H9 (cell line): ENCODE results near the gene SDHC. TPM values are rescaled to one million over a fixed set of nuclear protein-coding genes. Genes with fewer than 3 reads are reported as not detected.

ENCODE experiments used
- DNase-seq: peaks from one replicate; pipeline ENCODE4 v3.0.0-alpha.2; 2017
- H2AFZ ChIP-seq: one replicate; pipeline ENCODE4 v1.6.1; 2013; ENCODE audit warnings: mild to moderate bottlenecking, low read length, control low read depth, moderate library complexity
- H2AK5ac ChIP-seq: 2 replicates; pipeline ENCODE4 v1.6.1; 2013; ENCODE audit warnings: low read length, control low read depth, mixed read lengths; ENCODE audit not compliant: insufficient read length
- H2BK120ac ChIP-seq: one replicate; pipeline ENCODE4 v1.6.1; 2013; ENCODE audit warnings: low read depth, mild to moderate bottlenecking, low read length, control low read depth, inconsistent platforms; ENCODE audit not compliant: poor library complexity, severe bottlenecking
- H2BK12ac ChIP-seq: 2 replicates; pipeline ENCODE4 v1.6.1; 2013; ENCODE audit warnings: low read length, control low read depth, mixed read lengths, low read depth; ENCODE audit not compliant: insufficient read length
- H2BK15ac ChIP-seq: 2 replicates; pipeline ENCODE4 v1.6.1; 2013; ENCODE audit warnings: low read depth, low read length, control low read depth
- H2BK20ac ChIP-seq: one replicate; pipeline ENCODE4 v1.6.1; 2013; ENCODE audit warnings: low read depth, mild to moderate bottlenecking, low read length, control low read depth, inconsistent platforms; ENCODE audit not compliant: poor library complexity, severe bottlenecking
- H2BK5ac ChIP-seq: 2 replicates; pipeline ENCODE4 v1.6.1; 2013; ENCODE audit warnings: low read length, control low read depth, mixed read lengths; ENCODE audit not compliant: insufficient read length
- H3K14ac ChIP-seq: 2 replicates; pipeline ENCODE4 v1.6.1; 2013; ENCODE audit warnings: low read length, control low read depth; ENCODE audit not compliant: insufficient read depth
- H3K18ac ChIP-seq: 2 replicates; pipeline ENCODE4 v1.6.1; 2013; ENCODE audit warnings: low read depth, mild to moderate bottlenecking, mixed read lengths, low read length, control low read depth; ENCODE audit not compliant: insufficient read length
- H3K23ac ChIP-seq: 2 replicates; pipeline ENCODE4 v1.6.1; 2013; ENCODE audit warnings: low read length, control low read depth, mixed read lengths, low read depth; ENCODE audit not compliant: insufficient read length
- H3K23me2 ChIP-seq: 2 replicates; pipeline ENCODE4 v1.6.1; 2013; ENCODE audit warnings: low read depth, mild to moderate bottlenecking, mixed read lengths, low read length, control low read depth; ENCODE audit not compliant: insufficient read length, poor library complexity, severe bottlenecking
- H3K27ac ChIP-seq: 2 replicates; pipeline ENCODE4 v1.5.1; 2013; ENCODE audit warnings: low read length, control low read depth, mixed read lengths, low read depth; ENCODE audit not compliant: insufficient read length
- H3K27me3 ChIP-seq: 2 replicates; pipeline ENCODE4 v1.6.1; 2013; ENCODE audit warnings: low read length, control low read depth, inconsistent platforms; ENCODE audit not compliant: insufficient read depth
- H3K4ac ChIP-seq: 2 replicates; pipeline ENCODE4 v1.6.1; 2013; ENCODE audit warnings: low read depth, mild to moderate bottlenecking, control low read depth, inconsistent platforms, low read length, moderate library complexity
- H3K4me1 ChIP-seq: 2 replicates; pipeline ENCODE4 v1.6.1; 2013; ENCODE audit warnings: low read length, control low read depth, inconsistent platforms; ENCODE audit not compliant: insufficient read depth
- H3K4me2 ChIP-seq: 2 replicates; pipeline ENCODE4 v1.6.1; 2013; ENCODE audit warnings: low read length, control low read depth, mixed read lengths; ENCODE audit not compliant: insufficient read length, insufficient read depth
- H3K56ac ChIP-seq: 2 replicates; pipeline ENCODE4 v1.6.1; 2013; ENCODE audit warnings: low read depth, mild to moderate bottlenecking, mixed read lengths, low read length, control low read depth; ENCODE audit not compliant: insufficient read length
- H3K79me1 ChIP-seq: 2 replicates; pipeline ENCODE4 v1.6.1; 2013; ENCODE audit warnings: low read depth, mild to moderate bottlenecking, moderate library complexity, low read length, control low read depth, inconsistent platforms; ENCODE audit not compliant: insufficient read depth, poor library complexity, severe bottlenecking
- H3K79me2 ChIP-seq: 2 replicates; pipeline ENCODE4 v1.6.1; 2013; ENCODE audit warnings: low read length, control low read depth, inconsistent platforms; ENCODE audit not compliant: insufficient read depth
- H3K9ac ChIP-seq: 2 replicates; pipeline ENCODE4 v1.6.1; 2013; ENCODE audit warnings: low read length, control low read depth, mixed read lengths; ENCODE audit not compliant: insufficient read length; ENCODE audit errors: extremely low read depth
- H3K9me3 ChIP-seq: one replicate; pipeline ENCODE4 v1.6.1; 2013; ENCODE audit warnings: low read depth, low read length, inconsistent platforms; ENCODE audit not compliant: control insufficient read depth
- H3T11ph ChIP-seq: one replicate; pipeline ENCODE4 v1.6.1; 2013; ENCODE audit warnings: mild to moderate bottlenecking, low read length, control low read depth, inconsistent platforms
- H4K20me1 ChIP-seq: one replicate; pipeline ENCODE4 v1.6.1; 2013; ENCODE audit not compliant: control insufficient read depth, insufficient read length, insufficient read depth
- H4K5ac ChIP-seq: 2 replicates; pipeline ENCODE4 v1.6.1; 2013; ENCODE audit warnings: low read depth, mild to moderate bottlenecking, mixed read lengths, low read length, control low read depth; ENCODE audit not compliant: insufficient read length
- H4K8ac ChIP-seq: replicated peaks from 2 replicates; pipeline ENCODE4 v1.6.1; 2013; ENCODE audit warnings: low read length, control low read depth, mixed read lengths, low read depth; ENCODE audit not compliant: insufficient read length
- H4K91ac ChIP-seq: 2 replicates; pipeline ENCODE4 v1.6.1; 2013; ENCODE audit warnings: low read depth, mild to moderate bottlenecking, moderate library complexity, mixed read lengths, low read length, control low read depth; ENCODE audit not compliant: insufficient read length
- H3K27ac Mint-ChIP-seq, 3 experiments: 2 replicates in 2 of 3; 3 replicates in 1 of 3; pipeline ENCODE4 v1.8.0; 2020 to 2021; ENCODE audit warnings: mixed read lengths in 3 of 3, mild to moderate bottlenecking in 1 of 3, moderate library complexity in 1 of 3
- H3K27me3 Mint-ChIP-seq: 2 replicates; pipeline ENCODE4 v1.8.0; 2021; ENCODE audit warnings: low read depth, mild to moderate bottlenecking, moderate library complexity, mixed read lengths
- H3K36me3 Mint-ChIP-seq, 3 experiments: 2 replicates in 2 of 3; 3 replicates in 1 of 3; pipeline ENCODE4 v1.8.0; 2020 to 2021; ENCODE audit warnings: low read depth in 3 of 3, mixed read lengths in 3 of 3; ENCODE audit not compliant: insufficient read depth in 1 of 3
- H3K4me1 Mint-ChIP-seq, 2 experiments: 2 replicates each; pipeline ENCODE4 v1.8.0; 2020; ENCODE audit warnings: mixed read lengths in 2 of 2
- H3K4me3 Mint-ChIP-seq, 2 experiments: 2 replicates in 1 of 2; 3 replicates in 1 of 2; pipeline ENCODE4 v1.8.0; 2020 to 2021; ENCODE audit warnings: mild to moderate bottlenecking in 2 of 2, mixed read lengths in 2 of 2, moderate library complexity in 1 of 2
- H3K9me3 Mint-ChIP-seq, 2 experiments: 2 replicates in 1 of 2; 3 replicates in 1 of 2; pipeline ENCODE4 v1.8.0; 2020; ENCODE audit warnings: mild to moderate bottlenecking in 2 of 2, mixed read lengths in 2 of 2, moderate library complexity in 1 of 2
- WGBS: extraction: QIAGEN DNeasy Blood & Tissue Kit; methylation state at CpG from one replicate; pipeline ENCODE4 v1.1.7; 2013; ENCODE audit warnings: missing lambda C conversion rate, low lambda C conversion rate, mixed read lengths; ENCODE audit not compliant: insufficient read length; ENCODE audit errors: extremely low coverage; 5-methylcytosine and 5-hydroxymethylcytosine counted together
- total RNA-seq: library from RNA; stranded (reverse); gene quantifications from 2 replicates; pipeline ENCODE4 v1.2.1, GENCODE V29; 2021
- TF ChIP-seq, protein P1 (sequence below): fragments of 200-600 bp; sonication (generic); conservative IDR thresholded peaks from 3 replicates; pipeline ENCODE4 v1.8.0; 2021; ENCODE audit warnings: antibody characterized with exemption, mild to moderate bottlenecking

SDHC gene
- total RNA-seq, 1 experiment from 2014 or later, result 198 TPM

DNA sequence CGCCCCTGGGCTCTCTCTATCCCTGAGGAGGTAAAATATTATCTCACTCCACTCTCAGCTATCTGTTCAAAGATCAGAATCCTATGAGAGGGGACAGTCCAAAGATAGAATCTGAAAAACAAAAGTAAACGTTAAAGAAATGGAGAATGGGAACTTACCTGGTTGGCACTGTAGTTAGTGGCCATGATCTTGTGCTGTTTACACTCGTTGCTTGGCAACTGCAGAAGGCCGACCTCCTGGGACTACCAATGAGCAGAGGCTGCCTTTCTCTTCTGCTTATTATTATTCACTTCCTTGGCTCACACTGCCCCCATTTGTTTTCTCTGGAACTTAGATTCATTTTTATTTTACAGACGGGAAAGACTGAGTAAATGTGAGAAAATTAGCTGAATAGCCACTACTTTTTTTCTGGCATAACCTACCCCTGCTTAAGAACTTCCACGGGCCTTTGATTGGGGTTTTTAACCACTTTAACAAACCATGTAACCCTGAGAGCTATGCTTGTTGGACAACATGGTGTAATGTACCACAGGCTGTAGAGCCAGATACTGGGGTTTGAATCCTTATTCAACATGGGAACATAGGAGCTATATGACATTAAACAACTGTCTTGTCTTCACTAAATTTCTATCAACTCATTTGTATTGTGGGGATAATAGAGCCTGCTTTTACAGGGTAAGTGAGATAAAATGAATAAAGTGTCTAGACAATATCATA, 53.7 kb downstream of the SDHC start, which contains the start of gene CFAP126:
Gene CFAP126 (minus strand): TSS at position 193 of the 717 bp plus-strand sequence. CDS start 8 bp downstream, at position 185.
- H4K91ac ChIP-seq, result no peak within 1 kb of the TSS
- H3K18ac ChIP-seq, result no peak within 1 kb of the TSS
- no peak within 1 kb of the TSS for H3K56ac ChIP-seq
- Mint-ChIP-seq H3K27me3 (no peaks in the 10 kb centered on the region), H3K36me3 (peaks cover 2 to 22% (median 22%) of the 10 kb centered on the region in 3 experiments; a peak in 5 of 7 replicates), H3K9me3 (no peaks in the 10 kb centered on the region), H3K27ac (peak within 1 kb of the TSS; percentile 73 to 93 (median 84); a peak in 5 of 7 replicates), H3K4me3 (no peak within 1 kb of the TSS; a peak in 1 of 5 replicates), H3K4me1 (peaks cover 12 to 16% of the 10 kb centered on the region in 2 experiments)
- peak; percentile 85 for DNase-seq
- H2BK20ac ChIP-seq, result no peak within 1 kb of the TSS
- H3K27me3 ChIP-seq, result no peaks in the 10 kb centered on the region
- no peak within 1 kb of the TSS; the same call in 1 of the 2 replicates for H3K4ac ChIP-seq
- H2AFZ ChIP-seq, result no peak within 1 kb of the TSS
- H4K8ac ChIP-seq, result no peak within 1 kb of the TSS
- peak within 1 kb of the TSS; percentile 44 for H2BK120ac ChIP-seq
- H2BK12ac ChIP-seq, result no peak within 1 kb of the TSS
- no peaks in the 10 kb centered on the region; the same call in 1 of the 2 replicates for H3K4me1 ChIP-seq
- TF ChIP-seq, protein P1, sequence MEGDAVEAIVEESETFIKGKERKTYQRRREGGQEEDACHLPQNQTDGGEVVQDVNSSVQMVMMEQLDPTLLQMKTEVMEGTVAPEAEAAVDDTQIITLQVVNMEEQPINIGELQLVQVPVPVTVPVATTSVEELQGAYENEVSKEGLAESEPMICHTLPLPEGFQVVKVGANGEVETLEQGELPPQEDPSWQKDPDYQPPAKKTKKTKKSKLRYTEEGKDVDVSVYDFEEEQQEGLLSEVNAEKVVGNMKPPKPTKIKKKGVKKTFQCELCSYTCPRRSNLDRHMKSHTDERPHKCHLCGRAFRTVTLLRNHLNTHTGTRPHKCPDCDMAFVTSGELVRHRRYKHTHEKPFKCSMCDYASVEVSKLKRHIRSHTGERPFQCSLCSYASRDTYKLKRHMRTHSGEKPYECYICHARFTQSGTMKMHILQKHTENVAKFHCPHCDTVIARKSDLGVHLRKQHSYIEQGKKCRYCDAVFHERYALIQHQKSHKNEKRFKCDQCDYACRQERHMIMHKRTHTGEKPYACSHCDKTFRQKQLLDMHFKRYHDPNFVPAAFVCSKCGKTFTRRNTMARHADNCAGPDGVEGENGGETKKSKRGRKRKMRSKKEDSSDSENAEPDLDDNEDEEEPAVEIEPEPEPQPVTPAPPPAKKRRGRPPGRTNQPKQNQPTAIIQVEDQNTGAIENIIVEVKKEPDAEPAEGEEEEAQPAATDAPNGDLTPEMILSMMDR, result 0 out of 3 replicates have a peak, but pooled peaks have one; percentile 23
- no peaks in the 10 kb centered on the region for H3K9me3 ChIP-seq
- H3K14ac ChIP-seq, result no peak within 1 kb of the TSS
- H3T11ph ChIP-seq, result peak within 1 kb of the TSS; percentile 59
- WGBS, result no CpG with 5 or more reads among the region's 6 CpGs
- H3K27ac ChIP-seq, result no peak within 1 kb of the TSS
- no peaks in the 10 kb centered on the region for H4K20me1 ChIP-seq
- no peaks in the 10 kb centered on the region for H3K23me2 ChIP-seq
- H3K79me2 ChIP-seq, result no peaks in the 10 kb centered on the region
- no peak within 1 kb of the TSS for H3K4me2 ChIP-seq
- H3K23ac ChIP-seq, result no peak within 1 kb of the TSS
- H2AK5ac ChIP-seq, result no peak within 1 kb of the TSS
- no peak within 1 kb of the TSS for H2BK15ac ChIP-seq
- no peak within 1 kb of the TSS for H4K5ac ChIP-seq
- H3K79me1 ChIP-seq, result no peaks in the 10 kb centered on the region
- no peak within 1 kb of the TSS for H2BK5ac ChIP-seq
- no peak within 1 kb of the TSS for H3K9ac ChIP-seq
